MM.1S (cell line): ENCODE results near the gene ZNF587.

Experiments used
- EZH2 ChIP-seq: fragments of 300-600 bp; sonication (generic); optimal IDR thresholded peaks from 2 replicates; pipeline ENCODE3; 2017; ENCODE audit warnings: low read depth, mild to moderate bottlenecking, antibody characterized with exemption, low read length, mixed read lengths
- EZH2phosphoT487 ChIP-seq: fragments of 300-600 bp; sonication (generic); IDR thresholded peaks from 2 replicates; pipeline ENCODE4 v1.6.1; 2018; ENCODE audit warnings: antibody characterized with exemption, low read length
- TF ChIP-seq, protein P1 (sequence below): fragments of 300-600 bp; sonication (generic); IDR thresholded peaks from 2 replicates; pipeline ENCODE4 v1.5.1; 2016; ENCODE audit warnings: antibody characterized with exemption, low read length, mixed read lengths

DNA sequence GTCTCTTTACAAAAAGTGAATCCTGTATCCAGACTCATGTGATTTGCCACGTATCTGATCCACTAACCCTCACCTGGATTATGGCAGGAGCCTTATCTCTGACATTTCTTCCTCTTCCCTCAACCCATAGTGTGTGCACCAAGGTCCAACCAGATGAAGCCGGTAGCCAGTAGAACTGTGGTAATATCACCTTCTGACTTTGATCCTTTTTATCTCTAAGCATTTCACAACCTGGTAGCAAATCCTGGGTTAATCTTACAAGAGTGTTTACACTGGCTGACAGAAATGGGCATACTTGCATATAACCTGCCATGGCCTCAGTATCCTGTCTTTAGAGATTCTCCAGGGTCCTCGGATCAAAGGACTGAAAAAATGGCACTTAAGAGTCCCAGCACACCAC, 64.9 kb downstream of the ZNF587 start:
- TF ChIP-seq, protein P1, sequence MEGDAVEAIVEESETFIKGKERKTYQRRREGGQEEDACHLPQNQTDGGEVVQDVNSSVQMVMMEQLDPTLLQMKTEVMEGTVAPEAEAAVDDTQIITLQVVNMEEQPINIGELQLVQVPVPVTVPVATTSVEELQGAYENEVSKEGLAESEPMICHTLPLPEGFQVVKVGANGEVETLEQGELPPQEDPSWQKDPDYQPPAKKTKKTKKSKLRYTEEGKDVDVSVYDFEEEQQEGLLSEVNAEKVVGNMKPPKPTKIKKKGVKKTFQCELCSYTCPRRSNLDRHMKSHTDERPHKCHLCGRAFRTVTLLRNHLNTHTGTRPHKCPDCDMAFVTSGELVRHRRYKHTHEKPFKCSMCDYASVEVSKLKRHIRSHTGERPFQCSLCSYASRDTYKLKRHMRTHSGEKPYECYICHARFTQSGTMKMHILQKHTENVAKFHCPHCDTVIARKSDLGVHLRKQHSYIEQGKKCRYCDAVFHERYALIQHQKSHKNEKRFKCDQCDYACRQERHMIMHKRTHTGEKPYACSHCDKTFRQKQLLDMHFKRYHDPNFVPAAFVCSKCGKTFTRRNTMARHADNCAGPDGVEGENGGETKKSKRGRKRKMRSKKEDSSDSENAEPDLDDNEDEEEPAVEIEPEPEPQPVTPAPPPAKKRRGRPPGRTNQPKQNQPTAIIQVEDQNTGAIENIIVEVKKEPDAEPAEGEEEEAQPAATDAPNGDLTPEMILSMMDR: no peak
- no peak for TF ChIP-seq EZH2
- no peak for TF ChIP-seq EZH2phosphoT487
